ENCODE measurements around the gene VEZF1. TPM values are rescaled to one million over a fixed set of nuclear protein-coding genes. Genes with fewer than 3 reads are reported as not detected.

The VEZF1 gene
- total RNA-seq, 1 donor from 2014 or later: 73.2 TPM

DNA sequence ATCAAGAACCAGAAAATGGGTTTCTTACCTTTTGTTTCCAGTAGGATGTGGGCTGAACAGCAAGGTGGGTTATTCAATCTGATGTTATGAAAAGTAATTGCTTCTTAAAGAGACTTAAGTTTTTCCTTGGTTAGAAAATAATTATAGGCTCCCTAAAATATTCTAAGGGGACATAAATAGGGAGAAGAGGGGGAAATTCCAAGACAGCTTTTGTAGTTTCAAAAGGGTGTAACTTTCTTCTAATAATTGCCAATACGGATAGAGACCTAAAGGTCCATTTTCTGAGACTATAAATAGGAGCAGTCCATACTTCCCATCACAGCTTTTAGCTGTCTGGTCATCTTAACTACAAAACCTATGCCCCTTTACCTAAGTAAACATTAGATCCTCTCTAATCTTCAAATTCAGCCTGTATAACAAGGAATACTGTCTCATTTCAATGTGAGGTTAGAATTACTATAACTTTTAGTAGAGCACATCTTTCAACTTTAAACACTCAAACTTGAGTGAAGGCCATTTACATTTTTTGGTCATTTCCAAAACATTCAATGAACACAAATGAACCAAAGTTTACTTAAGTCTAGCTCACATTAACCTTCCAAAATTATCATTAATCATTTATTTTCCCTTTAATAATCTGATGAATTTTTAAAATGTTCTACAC, 13.5 kb upstream of the VEZF1 start:
- TF ChIP-seq, protein P1, sequence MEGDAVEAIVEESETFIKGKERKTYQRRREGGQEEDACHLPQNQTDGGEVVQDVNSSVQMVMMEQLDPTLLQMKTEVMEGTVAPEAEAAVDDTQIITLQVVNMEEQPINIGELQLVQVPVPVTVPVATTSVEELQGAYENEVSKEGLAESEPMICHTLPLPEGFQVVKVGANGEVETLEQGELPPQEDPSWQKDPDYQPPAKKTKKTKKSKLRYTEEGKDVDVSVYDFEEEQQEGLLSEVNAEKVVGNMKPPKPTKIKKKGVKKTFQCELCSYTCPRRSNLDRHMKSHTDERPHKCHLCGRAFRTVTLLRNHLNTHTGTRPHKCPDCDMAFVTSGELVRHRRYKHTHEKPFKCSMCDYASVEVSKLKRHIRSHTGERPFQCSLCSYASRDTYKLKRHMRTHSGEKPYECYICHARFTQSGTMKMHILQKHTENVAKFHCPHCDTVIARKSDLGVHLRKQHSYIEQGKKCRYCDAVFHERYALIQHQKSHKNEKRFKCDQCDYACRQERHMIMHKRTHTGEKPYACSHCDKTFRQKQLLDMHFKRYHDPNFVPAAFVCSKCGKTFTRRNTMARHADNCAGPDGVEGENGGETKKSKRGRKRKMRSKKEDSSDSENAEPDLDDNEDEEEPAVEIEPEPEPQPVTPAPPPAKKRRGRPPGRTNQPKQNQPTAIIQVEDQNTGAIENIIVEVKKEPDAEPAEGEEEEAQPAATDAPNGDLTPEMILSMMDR (conservative IDR thresholded peaks at IDR 0.05): no peak
- H3K36me3 Mint-ChIP-seq: peaks cover 41% of the 10 kb centered on the region
- no peaks in the 10 kb centered on the region for H3K27me3 Mint-ChIP-seq
- H3K27ac Mint-ChIP-seq: no peak overlapping the region
- no peak overlapping the region for H3K4me3 Mint-ChIP-seq
- H3K9me3 Mint-ChIP-seq: no peaks in the 10 kb centered on the region
- no peak for DNase-seq (ENCODE audit: extremely low spot score, unreplicated experiment)
- peaks cover 49% of the 10 kb centered on the region for H3K4me1 Mint-ChIP-seq (ENCODE audit: unreplicated experiment)

DNA sequence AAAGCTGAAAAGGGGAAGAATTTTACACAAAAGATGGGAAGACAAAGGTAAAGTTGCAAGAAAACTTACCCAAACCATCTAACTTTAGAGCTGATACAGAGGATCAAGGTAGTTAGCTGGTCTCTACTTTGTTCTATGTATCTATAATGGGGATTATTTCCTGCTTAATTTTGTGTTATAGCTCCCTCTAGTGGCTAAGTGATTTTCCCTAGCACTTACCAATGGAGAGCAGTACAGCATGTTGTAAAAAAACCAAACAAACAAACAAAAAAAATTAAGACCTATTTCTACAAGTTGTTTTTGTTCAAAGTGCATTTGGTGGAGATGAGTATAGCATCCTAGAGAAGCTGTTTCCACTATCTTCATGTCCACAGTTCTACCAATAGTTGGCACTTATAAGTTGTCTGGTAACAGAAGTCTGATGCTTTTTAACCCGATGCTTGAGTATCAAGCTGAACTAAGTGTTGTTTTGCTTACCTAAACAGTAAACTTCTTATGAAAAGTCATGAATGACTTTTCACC, 11.5 kb upstream of the VEZF1 start:
- DNase-seq (ENCODE audit: extremely low spot score, unreplicated experiment): no peak
- Mint-ChIP-seq H3K27me3 (no peaks in the 10 kb centered on the region), H3K27ac (peak overlapping the region; percentile 63), H3K4me1 (ENCODE audit: unreplicated experiment) (peaks cover 43% of the 10 kb centered on the region), H3K4me3 (no peak overlapping the region), H3K36me3 (peaks cover 24% of the 10 kb centered on the region), H3K9me3 (no peaks in the 10 kb centered on the region)
- TF ChIP-seq, protein P1 (conservative IDR thresholded peaks at IDR 0.05): peak; percentile 96

DNA sequence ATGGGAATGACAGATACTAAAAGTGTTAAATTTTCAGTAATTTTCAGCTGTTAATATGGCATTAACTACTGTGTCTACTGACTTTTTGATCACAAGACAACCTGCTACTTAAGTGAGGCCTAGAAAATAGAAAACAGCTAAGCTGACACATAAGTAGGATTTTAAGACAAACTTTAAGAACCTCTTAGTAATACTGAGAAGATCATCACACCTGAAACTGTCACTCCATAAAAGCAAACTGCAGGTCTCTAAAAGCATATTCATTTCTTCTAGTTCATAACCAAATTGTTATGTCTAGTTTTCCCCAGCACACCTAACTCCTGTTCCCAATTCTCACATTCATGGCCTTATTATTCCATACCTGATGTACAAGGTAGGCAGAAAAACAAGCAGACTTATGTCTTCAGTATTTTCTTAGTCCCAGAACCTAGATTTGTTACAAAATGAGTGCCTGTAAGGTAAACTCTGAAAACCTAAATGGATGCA, 11.0 kb upstream of the VEZF1 start:
- no peak for DNase-seq (ENCODE audit: extremely low spot score, unreplicated experiment)
- Mint-ChIP-seq H3K27ac (peak overlapping the region; percentile 63), H3K4me3 (no peak overlapping the region), H3K36me3 (peaks cover 24% of the 10 kb centered on the region), H3K27me3 (no peaks in the 10 kb centered on the region), H3K4me1 (ENCODE audit: unreplicated experiment) (peaks cover 48% of the 10 kb centered on the region), H3K9me3 (no peaks in the 10 kb centered on the region)
- TF ChIP-seq, protein P1 (conservative IDR thresholded peaks at IDR 0.05): no peak

DNA sequence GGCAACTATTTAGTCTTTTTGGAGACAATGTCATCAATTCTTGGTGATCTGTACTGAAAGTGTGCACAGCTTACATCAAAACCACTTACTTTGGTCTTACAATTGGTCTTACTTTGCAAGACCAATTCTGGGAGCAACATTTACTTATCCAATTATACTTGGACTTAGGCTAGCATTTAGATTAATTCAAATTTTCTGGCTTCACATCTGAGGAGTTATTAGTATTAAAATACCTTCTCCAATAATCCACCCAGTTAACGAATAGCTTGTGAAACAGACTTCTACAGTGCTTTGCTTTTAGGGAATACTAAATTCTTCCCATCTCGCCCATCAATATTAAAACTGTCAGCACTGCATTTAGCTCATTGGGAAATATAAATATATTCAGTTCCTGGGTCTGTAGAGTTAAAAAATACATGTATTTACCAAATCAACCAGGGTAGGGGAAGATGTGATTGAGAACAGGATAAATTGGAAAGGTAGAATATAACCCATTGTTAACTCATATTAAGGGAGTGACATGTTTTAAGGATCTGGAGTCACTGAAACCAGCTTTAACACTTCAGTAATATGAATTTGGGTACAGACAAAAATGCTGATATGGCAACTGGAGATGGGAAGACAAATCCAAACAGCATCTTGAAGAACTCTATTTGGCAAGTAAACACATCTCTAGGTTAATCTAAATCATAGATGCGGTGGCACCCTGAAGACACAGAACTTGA, 9.2 kb upstream of the VEZF1 start:
- TF ChIP-seq, protein P1 (conservative IDR thresholded peaks at IDR 0.05): no peak
- Mint-ChIP-seq H3K36me3 (peaks cover 9% of the 10 kb centered on the region), H3K4me3 (no peak overlapping the region), H3K9me3 (no peaks in the 10 kb centered on the region), H3K27ac (no peak overlapping the region), H3K4me1 (ENCODE audit: unreplicated experiment) (peaks cover 42% of the 10 kb centered on the region), H3K27me3 (no peaks in the 10 kb centered on the region)
- DNase-seq (ENCODE audit: extremely low spot score, unreplicated experiment): no peak

DNA sequence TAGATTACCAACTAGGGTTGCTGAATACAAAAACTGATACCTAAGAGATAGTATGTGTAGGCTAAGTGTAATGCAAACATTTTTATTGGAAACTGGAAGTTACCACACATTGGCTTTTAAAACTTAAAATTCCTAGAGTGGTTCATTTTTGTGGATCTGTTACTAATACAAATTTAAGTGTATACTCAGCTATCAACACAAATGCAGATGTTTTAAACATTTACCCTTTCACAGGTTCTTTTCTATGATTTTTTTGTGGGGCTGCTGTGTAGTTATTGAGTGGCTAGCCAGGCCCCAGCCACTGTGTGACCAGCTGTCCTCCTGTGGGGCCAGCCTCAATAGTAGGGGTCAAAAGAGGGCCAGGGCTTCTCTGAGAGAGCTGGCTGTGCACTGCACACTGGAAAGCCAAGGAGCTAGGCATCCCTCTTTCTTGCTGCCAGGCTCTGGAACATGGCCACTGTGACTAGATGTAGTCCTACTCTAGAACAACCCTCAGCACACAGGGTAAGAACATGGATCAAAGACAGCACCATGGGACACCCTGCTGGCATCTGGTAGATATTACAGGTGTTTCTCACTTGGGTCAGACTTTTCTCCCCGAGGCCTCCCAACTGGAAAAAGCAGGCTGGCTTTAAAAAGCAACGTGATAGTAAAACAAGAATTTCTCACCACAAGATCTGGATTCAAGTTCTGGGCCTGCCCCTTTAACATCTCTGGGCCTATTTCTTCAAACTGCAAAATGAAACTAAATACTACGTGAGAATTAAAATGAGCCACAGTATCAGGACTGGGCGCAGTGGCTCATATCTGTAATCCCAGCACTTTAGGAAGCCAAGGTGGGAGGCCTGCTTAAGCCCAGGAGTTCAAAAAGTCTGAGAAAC, 7.3 kb upstream of the VEZF1 start:
- peak overlapping the region; percentile 19 for H3K27ac Mint-ChIP-seq
- DNase-seq (ENCODE audit: extremely low spot score, unreplicated experiment): no peak
- H3K4me1 Mint-ChIP-seq (ENCODE audit: unreplicated experiment): peaks cover 43% of the 10 kb centered on the region
- H3K36me3 Mint-ChIP-seq: peaks cover 7% of the 10 kb centered on the region
- H3K4me3 Mint-ChIP-seq: no peak overlapping the region
- TF ChIP-seq, protein P1 (conservative IDR thresholded peaks at IDR 0.05): peak; percentile 78
- H3K9me3 Mint-ChIP-seq: no peaks in the 10 kb centered on the region
- H3K27me3 Mint-ChIP-seq: no peaks in the 10 kb centered on the region

All from type B pancreatic cell (in vitro differentiated cells).